ENCODE data around the gene CTXN2.

CTXN2 gene

DNA sequence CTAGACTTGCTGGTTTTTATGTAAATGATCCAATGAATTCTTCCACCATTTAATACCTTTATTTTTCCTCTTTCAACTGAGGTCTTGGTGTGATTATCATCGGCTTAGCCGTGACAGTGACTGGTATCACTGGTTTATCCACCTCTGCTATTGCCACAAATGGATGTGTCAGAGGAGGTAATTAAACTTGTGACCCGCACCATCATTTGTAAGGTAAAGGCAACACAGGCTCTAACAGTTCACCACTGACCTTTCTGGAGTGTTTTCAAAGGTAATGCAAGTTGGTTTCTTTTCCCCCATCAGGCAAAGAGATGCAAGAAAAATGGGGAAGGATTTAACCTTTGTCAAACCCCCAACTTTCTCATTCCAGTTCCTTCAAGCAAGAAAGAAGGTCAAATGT is 34.3 kb downstream of the CTXN2 start:
- FAIRE-seq: no peak

DNA sequence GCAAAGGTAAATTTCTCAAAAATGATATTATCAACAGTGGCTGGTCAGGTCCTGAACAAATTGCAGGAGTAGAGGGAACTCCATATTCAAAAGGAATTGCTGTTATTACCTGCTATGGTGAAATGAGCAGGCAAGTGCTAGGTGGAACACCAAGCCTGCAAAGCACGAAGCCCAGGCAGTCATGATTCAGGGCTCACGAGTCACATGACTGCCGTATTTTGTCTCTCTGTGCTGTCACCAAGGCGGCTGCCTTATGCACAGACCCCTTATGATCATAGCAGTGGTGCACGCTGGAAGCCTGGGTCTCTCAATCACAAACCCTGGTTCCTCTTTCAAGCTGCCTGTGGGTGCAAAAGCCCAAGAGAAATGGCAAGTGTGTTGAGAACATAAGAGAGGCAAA is 39.0 kb downstream of the CTXN2 start:
- FAIRE-seq: no peak

DNA sequence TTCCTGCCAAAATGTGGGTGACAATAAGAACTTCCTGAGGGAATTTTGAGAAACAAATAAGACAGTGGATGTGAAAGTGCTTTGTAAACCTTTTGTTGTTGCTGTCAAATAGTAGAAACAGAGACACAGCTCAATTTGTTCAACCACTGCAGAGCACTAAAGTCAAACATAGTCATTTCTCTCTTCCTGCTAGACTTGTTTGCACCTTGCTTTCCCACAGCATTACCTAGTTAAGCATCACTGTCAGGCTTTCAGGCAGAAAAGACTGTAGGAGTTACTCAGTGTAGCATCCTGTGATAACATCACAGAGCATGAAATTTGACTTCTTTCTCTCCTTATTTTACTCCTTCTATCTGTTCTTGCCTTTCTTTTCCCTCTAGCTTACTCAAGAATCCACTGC is 41.8 kb downstream of the CTXN2 start:
- no peak for FAIRE-seq

DNA sequence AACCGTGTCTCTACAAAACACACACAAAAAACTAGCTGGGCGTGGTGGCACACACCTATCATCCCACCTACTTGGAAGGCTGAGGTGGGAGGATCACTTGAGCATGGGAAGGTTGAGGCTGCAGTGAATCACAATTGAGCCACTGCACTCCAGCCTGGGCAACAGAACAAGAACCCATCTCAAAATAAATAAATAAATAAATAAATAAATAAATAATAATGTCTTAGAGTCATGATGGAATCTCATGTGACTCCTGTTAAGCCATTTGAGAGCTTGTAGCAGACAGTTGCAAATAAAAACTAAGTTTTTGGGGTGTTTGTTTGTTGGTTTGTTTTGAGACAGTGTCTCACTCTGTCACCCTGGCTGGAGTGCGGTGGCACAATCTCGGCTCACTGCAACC is 47.9 kb downstream of the CTXN2 start:
- FAIRE-seq: no peak

DNA sequence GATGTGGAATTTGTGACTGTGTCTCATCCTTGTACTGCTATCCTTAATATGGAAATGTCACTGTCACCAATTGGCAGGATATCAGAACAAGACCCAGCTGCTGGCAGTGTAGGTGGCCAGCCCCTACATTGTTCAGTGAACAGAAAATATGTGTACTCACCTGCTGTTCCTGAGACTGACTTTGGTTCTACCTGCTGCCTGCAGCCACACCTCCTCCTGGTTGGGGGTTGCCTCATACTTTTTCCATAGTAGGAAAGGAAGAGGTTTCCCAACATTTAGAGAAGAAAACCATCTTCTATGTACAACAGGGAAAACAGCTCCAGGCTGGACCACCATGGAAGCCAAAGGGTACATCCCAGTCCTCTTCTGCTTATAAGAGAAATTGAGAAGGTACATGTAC is 50.5 kb downstream of the CTXN2 start:
- no peak for FAIRE-seq

DNA sequence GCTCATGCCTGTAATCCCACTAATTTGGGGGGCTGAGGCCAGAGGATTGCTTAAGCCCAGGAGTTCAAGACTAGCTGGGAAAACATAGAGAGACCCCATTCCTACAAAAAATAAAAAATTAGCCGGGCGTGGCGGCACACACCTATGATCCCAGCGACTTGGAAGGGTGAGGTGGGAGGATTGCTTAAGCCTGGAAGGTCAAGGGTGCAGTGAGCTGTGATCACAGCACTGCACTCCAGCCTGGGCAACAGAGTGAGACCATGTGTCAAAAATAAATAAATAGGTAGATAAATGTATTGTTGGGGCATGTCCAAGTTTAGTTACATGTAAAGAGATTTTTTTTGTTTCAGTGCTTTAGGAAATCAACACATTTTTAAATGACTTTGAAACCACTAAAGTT is 51.1 kb downstream of the CTXN2 start:
- no peak for FAIRE-seq

DNA sequence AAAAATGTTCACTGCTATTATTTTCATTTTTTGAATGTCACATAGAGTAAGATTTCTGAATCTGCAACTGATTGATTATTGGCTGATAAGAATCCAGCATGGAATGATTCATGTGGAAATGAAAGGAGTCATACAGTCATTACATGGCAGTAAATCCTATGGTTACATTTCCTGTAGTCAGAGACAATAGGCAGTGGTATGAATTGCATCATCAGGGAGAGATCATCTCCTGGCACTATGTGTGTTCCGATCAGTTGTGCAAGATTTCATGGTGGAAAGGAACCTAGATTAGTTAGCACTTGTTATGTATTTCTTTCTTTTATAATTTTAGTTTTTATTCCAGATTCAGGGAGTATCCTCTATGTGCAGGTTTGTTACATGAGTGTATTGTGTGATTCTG is 53.5 kb downstream of the CTXN2 start:
- no peak for FAIRE-seq

DNA sequence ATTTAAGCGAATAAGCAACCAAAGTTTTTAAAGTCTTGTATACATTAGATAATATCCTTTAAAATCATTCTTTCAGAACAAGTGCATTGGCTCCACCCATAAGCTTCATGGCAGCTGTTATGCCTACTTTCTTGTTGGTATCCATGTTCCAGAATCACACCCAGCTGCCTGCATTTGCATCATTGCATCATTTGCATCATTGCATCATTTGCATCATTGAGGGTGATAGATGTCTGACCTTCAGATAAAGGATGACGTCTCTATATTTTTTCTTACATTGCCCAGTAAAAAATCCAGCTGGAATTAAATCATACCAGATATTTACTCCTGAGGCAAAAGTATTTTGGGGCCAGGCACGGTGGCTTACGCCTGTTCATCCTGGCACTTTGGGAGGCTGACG is 56.9 kb downstream of the CTXN2 start:
- FAIRE-seq: no peak

DNA sequence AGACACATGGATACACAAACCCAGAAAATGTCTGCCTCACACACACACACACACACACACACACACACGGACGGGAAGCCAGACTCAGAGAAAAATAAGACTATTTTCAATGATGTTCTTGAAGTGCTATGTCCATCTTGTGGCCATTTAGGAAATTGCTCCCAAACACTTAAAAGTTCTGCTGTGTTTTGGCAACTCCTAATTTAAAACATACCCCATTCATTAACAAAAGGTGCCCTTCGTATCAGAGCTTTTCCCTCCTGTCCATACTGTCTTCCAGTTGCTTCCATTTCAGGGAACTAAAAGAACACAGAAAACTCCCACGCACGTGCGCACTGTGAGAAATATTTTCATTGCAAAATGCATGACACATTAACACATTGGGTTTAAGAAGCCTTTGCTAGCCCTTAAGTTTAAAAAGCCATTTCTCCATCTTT is 59.2 kb downstream of the CTXN2 start:
- FAIRE-seq: peak; percentile 98

DNA sequence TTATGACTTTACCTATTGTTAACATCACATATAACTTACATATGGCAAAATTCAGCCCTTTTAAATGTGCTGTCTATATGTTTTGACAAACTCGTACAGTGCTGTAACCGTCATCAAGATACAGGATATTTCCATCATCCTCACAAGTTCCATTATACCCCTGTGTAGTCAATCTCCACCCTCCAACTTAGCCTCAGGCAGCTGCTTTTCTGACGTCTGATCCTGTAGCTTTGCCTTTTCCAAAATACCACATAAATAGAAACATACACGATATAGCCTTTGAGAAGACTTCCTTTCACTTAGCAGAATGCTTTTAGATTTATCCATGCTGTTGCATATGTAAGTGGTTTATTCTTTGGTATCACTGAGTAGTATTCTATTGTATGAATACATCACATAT is 61.7 kb downstream of the CTXN2 start:
- FAIRE-seq: no peak
